Iris pigment epithelial cell (primary cell): ENCODE results near the gene PPP1R26.
"Not testable (repeated sequence)": the region's sequence is repeated elsewhere in the genome, so short reads cannot be mapped to it uniquely, and the experiment has no call there.

Source experiments
- DNase-seq: peaks from one replicate; pipeline ENCODE4 v3.0.0-alpha.2; 2011; ENCODE audit warnings: low read depth

Gene PPP1R26

DNA sequence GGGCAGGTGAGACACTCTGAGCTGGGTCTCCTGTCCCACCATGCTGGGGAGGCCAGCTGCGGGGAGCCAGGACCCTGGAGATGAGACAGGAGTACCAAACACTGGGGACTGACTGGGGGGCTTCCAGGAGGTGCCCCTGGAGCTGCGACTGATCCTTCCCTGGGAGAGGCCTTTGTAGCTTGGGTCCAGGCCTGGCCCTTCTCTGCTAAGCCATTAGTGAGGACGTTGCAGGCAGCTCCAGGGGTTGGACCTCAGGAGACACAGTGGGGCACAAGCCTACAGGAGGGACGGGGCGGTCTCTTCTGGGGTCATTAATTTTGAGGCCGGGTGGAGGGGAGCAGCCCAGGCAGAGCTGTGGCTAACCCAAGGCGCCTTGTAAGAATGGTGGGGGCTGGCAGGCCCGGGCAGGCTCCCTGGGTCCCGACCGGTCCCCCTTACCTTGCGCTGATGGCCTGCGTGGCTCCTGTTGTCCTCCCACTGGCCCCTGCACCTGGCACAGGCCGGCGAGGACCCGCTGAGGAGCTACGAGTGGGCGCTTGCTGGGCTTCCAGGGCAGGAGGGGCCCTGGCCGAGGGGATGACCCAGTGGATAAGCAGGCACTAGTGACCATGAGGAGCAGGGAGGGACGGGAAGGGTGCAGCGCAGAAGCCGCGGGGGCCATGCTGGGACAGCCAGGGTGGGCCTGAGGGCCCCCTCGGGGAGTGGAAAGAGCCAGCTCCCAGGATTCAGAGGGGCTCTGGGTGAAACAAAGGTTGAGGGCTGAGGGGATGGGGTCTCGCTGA is 26.0 kb downstream of the PPP1R26 start:
- DNase-seq, result no peak

DNA sequence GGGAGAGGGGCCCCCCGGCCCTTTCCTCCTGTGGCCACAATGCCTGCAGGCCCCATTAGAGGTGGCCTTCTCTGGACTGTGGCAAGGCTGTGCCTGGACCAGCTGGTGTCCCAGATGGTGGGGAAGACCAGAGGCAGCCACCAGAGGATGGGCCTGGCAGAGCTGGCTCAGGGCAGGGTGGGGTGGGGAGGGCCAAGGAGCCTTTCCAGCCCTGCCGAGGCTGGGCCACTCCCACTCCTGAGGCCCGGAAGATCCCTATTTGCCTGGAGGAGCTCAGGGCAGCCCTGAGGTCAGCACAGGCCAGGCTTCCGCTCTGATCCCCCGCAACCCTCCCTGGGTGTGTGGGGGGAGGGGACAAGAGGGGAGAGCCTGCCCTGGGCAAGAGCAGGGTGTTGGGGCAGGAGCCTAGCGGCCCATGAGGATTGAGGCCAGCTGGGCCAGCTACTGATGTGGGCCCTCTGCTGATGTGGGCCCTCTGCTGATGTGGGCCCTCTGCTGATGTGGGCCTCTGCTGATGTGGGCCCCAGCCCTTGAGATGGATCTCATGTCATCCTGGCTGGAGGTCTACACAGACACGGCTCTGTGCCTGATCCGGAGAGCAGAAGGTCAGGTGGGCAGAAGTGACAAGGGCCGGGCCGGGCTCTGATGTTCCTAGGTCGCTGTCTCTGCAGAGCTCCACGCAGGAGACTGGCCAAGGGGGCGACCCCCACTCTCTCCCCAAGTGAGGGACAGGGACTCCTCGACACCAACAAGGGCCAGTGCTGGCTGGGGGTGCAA is 26.9 kb downstream of the PPP1R26 start:
- no peak for DNase-seq

DNA sequence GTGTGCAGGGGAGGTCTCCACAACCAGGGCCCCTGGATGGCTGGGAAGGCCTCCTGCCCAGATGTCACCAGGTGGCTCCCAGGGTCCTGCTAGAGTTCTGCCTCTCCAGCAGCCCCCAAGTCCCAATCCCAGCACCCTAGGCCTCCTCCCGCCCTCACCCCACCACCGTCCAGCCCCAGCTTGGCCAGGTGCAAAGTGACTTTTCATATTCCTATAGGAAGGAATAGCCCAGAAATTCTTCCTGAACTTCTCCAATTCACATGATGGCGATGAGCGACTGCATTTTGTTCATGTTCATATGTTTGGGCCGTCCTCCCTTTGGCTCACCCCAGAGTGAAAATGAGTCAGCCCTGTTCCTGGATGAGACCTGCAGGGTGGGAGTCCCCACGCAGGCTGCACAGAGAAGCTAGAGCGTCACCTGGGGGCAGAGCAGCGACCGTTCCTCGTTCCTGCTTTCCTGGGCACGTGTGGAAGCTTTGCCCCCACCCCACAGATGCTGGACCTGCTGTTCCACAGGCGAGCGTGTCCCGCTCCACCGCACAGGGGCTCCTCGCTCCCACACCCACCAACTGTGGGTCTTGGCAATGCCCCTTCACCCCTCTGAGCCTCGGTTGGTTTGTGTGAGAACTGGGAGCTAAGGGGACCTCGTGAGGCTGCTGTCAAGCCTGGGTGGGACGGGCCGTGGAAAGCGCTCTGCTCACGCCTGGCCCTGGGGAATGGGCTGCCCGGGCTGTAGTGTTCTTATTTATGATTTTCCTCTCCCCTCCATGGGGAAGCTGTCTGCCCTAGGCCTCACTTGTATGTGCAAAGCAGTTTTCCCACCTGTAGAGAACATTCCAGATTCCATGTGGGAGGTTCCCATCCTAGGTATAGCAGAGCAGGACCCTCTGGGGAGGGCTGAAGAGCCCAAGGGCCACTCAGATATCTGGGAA is 27.8 kb downstream of the PPP1R26 start:
- DNase-seq, result no peak

DNA sequence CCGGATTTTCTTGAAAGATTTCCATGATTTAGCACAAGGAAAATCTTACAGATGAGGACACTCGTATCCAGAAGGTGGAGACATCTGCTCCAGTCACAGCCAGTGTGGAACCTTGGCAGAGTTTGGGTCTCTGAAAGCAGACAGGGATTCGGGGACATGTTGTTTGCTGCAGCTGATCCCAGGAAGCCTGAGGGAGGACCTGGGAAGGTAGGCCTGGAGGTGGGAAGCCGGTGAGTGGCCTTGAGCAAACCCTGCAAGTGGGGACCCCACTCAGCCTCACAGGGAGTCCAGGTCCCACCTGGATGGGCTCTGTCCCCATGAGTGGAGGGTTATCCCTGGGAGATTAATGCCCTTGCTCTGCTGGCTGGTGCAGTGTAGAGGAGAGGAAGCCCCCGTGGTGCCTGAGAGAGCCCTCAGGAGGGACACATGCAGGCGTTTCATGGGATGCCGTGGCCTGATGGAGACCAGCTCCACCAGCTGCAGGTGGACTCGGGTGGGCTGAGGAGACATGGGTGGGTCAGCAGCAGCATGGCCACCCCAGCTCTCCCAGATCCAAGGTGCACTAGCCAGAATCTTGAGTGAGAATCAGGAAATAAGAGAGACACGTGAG is 28.7 kb downstream of the PPP1R26 start:
- DNase-seq, result no peak

DNA sequence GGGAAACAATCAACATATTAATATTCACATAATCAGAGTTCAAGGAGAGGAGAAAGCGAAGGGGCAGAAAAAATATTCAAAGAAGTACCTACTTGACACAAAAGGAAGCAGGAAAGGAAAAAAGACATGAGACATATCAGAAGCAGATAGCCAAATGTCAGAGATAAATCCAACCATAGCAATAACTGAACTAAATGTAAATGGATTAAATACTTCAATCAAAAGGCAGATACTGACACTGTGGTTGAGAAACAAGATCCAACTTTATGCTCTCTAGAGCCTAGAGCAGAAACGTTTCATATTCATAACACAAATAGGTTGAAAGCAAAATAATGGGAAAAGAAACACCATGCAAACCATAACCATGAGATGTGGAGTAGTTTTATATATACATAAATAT is 29.9 kb downstream of the PPP1R26 start:
- DNase-seq, result no peak

DNA sequence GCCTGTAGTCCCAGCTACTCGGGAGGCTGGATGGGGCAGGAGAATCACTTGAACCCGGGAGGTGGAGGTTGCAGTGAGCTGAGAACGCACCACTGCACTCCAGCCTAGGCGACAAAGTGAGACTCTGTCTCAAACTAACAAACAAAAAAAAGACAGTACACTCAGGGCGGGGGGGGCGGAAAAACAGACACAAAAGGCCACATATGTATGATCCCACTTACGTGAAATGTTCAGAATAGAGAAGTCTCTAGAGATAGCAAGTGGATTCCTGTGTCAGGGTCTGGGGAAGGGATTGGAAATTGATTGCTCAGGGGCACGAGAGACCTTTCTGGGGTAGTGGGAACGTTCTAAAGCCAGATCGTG is 32.6 kb downstream of the PPP1R26 start:
- no peak for DNase-seq

DNA sequence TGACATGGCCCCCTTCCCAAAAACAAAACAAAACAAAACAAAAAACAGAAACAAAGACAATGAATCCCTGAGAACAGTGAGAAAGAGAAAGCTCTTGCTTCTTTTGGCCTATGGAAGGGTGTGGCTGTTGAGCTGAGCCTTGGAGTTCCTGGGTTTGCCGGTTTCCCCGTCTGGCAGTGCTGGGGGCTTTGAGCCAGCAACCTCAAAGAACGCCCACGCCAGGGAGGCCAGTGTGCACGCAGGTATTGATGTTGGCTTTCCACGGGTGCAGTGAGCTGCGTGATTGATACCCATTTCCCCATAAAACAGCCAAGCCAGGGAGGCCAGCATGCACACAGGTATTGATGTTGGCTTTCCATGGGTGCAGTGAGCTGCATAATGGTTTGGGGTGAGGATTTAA is 33.3 kb downstream of the PPP1R26 start:
- DNase-seq, result no peak

DNA sequence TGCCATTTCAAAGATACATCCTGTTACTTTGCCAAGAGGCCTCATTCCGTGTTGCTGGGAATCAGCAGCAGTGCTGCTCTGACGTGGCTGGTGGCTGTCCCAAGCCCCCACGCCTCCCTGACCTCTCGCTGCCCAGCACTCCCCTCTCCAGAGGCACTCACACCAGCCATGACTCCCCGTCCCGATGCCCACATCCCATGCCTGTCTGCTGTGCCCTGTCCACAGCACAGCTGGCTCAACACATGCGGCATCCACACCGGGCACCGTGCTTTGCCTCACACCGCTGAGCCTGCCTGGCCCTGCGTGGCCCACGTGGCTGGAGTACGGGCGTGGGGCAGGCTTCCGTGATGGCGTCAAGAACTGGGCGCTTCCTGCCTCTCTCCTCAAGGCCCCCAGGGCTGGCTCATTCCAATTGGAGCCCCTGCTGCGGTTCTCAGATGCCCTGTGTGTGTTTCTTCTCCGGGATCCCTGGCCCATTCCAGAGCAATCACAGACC is 33.8 kb downstream of the PPP1R26 start:
- no peak for DNase-seq

DNA sequence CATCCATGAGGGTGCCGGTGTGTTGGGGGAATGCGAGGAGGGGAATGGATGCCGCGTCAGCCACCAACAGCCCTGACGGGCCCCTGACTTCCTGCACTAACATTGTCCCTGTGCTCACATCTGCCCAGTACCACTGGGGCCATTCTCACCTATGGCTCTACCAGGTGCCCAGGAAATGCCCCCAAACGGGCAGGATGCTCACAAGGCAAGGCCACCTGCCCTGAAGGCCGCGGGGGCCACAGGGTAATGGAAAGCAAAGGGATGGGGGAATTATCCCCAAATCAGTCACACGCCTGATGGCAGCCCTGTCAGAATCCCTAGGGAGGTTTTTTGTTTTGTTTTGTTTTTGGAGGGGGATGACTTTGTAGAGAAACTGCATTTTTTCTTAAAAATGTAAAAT is 34.3 kb downstream of the PPP1R26 start:
- DNase-seq, result not testable (repeated sequence)

DNA sequence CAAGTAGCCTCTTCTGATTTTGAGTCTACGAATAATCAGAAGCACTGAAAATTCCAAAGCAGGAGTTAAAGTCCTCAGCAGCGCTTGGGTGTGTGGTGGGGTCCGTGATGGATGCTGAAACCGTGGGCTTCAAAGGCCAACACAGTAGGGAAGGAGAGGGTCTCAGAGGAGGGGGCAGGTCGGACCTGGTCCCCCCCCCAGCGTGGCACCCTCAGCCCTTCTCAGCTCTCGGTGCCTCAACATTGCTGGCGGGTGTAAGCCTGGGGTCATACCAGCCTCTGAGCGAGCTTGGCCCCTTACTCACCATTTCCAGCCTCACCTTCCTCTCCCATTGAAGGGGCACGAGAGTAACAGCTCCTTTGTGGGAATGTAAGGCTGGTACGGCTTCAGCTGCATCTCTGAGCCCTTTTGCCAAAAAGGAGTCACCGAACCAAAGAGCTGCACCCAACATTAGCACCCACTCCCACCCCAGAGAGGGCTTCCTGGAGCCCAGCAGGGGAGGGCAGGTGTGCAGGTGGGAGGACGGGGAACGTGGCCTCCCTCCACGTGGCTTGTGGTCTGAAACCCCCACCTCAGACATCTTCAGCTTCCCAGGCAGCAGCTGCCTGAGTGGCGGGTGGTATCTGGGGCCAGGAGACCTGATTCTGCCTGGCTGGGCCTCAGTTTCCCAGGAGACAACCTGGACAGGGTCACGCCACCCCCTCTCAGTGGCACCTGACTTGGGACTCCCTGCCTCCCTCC is 34.9 kb downstream of the PPP1R26 start:
- DNase-seq, result no peak

DNA sequence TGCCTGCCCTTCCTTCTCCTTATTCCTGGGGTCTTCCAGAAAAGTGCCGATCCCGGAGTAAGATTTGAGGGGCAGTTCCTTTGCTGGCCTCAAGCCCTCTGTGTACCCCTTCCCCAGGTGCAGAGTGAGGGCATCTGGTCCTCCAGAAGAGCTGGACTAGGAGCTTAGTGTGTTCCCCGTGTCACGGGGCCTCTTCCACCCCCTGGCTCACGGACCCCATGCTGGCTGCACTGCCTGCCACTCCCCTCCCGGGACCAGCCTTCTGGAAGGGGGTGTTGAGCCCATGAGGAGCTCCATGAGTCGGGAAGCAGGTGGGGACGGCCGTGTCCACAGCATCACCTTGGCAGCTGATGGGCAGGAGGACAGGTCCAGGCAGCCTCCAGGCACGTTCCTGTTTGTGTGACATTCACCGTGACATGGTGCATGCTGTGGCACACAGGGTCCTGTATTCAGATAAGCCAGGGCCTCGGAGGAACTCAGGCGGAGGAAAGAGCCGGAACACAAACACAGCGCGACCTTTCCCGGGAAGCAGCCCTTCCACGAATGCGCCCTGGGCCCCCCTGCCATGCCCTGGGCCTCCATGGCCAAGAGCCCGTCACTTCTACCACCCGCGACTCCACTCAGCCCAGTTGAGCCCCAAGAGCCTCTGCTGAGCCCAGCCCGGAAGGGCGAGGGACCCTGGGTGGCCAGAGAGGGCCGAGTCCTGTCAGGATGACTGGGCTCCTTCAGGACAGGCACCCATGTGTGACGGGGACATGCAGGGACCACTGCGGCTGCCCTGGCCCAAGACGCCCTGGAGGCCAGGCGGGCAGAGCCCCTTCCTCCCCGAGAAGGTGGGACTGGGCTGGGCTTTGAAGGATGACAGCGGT is 35.7 kb downstream of the PPP1R26 start:
- no peak for DNase-seq

DNA sequence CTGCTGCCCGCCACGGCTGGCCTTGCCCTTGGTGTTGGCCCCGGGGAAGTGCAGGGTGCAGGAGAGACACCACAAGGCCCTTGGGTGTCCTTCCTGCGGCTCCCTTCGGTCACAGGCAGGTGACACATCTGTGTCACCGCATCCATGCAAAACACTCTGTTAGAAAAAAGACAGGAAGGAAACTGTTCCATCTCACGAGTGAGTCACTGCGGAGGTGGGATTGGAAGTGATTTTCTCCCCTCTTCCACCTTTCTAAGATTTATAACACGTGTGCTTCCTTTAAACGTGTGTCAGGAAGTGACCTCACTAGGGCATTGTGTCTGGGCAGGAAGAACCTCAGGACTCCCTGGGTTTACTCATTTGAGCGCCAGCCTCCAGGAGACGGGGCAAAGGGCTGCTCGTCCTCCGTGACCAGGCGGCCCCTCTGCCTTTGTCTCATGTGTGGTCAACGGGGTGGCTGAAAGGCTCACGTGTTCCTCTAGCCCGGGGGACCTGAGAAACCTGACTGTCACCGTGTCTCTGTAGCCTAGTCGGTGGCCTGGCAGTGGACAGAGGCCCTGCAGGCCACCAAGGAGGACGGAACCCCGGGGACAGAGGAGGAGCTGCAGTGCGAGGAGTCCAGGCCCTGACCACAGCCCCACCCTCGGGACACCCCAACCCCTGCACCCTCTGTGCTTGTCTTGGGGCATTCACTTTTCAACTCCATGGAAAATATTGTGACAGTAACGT is 36.7 kb downstream of the PPP1R26 start:
- no peak for DNase-seq

DNA sequence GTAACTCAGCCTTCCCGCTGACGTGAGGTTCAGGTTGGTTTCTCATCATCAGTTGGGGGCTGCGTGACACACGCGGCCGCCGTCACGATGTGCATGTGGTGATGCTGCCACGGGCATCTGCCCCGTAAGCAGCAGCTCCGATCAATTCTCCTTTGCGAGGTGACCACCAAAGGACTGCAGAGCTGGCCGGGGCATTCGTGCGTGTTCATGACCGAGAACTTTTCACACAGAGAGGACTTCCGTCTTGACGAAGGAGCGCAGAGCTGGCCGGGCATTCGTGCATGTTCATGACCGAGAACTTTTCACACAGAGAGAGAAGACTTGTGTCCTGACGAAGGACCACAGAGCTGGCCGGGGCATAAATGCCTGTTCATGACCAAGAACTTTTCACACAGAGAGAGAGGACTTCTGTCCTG is 37.8 kb downstream of the PPP1R26 start:
- no peak for DNase-seq

DNA sequence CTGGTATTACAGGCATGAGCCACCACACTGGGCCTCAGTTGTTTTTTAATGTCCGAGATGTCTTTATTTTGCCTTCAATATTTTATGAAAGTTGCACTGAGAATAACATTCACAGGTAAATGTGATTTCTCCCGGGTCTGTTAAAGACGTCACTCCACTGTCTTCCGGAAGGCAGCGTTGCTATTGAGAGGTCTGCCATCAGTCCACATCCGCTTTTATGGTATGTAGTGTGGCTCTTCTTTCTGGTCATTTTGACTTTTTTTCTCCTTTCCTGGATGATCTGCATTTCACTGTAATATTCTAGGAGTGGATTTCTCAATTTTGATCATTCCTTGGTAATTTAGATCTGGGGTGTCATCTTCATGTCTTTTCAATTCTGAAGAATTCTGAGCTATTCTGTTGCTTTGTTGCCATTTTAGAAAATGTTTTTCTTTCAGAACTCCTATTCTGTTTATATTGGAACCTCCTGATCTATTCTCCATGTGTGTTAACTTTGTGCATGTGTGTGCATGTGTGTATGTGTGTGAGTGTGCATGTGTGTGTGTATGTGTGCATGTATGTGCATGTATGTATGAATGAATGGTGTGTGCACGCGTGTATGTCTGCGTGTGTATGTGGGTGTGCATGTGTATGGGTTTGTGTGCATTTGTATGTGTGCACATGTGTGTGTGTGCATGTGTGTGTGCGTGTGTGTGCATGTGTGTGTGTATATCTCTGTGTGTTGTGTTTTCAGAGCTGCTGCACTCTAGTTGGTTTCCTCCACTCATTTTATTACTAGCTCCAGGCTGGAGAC is 39.8 kb downstream of the PPP1R26 start:
- DNase-seq, result no peak

DNA sequence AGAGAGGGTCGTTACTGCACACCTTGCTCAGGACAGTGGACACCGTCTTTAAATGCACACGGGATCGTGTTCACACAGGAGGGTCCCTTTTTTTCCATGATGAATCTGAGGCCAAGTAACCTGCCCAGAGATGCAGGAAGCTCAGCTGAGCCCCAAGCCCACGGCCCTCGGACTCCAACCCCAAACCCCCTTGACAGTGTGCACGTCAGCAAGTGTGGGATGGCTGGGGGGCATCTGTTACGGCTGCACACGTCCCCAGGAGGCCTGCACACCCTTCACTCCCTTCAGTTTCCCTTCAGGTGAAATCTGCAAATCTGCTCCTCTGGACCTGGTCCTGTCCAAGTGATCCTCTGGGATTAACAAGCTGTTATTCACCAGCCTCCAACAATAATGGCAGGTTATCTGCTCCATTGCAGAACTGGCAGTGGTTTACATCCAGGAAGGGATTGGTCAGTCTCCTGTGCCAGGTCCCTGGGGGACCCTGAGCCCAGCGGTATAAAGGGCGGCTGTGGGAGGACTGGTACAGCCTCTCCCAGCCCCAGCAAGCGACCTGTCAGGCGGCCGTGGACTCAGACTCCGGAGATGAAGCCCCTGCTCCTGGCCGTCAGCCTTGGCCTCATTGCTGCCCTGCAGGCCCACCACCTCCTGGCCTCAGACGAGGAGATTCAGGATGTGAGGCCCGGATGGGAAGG is 41.5 kb downstream of the PPP1R26 start, which contains the start of gene LCN1:
Gene LCN1, plus strand, starts transcription at position 525 of the 692 bp plus-strand sequence. Its CDS starts 58 bp downstream, at position 583.
- no peak for DNase-seq

DNA sequence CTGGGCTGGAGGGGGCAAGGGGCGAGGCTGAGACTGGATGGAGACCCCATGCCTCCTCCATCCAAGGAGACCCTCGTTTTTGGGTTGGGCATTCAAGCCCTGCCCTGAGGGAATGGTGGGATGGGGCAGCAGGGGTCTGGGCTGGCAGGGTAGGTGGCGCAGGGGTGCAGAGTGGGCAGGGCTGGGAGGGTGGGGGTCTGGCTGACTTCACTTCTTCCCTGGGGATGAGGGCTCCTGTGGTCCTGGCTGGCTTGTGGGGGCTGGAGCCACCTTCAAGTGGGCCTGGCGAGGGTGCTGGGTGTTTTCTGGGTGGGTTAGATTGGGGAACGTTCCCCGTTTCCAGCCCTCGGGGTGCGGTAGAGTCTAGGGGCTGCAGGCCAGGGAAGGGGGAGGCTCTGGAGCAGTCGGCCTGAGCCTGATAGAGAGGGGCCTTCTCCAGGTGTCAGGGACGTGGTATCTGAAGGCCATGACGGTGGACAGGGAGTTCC is 42.1 kb downstream of the PPP1R26 start:
- no peak for DNase-seq

DNA sequence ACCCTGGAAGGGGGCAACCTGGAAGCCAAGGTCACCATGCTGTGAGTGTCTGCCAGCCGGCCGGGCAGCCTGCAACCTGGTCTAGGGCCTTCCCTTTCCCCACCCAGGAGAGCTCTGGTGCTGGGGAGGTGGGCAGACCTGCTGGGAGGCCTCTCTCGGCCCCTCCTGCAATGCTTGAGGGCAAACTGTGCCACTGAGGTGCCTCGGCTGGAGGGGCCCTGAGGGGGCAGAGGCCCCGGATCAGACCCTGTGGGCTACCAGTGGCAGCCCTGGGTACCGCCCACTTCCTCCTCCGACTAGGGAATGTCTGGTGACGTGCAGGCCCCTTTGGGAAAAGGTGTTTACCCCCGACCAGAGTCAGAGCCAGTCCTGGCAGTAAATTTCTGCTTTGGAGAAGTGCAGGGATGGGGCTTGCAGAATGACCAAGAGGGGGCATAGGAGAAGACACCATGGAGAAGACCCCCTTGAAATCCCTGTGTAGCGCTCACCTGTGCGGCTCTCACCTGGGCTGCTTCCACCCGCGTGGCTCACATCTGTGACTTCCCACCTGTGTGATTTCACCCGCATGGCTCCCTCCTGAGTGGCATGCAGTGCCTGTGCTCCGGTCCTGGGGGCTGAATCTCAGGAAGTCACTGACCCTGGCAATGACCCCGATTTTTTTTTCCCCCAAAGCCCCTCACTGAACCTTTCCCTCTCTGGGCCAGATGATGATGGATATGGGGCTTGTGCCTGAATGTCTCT is 42.7 kb downstream of the PPP1R26 start:
- no peak for DNase-seq
